Testis (tissue), 3 donors: Measurements from ENCODE around the gene ACYP2. TPM values are rescaled to one million over a fixed set of nuclear protein-coding genes. Genes with fewer than 3 reads are reported as not detected.
"Not testable (repeated sequence)": the region's sequence is repeated elsewhere in the genome, so short reads cannot be mapped to it uniquely, and the experiment has no call there.

Experiments used
- DNase-seq: peaks from one replicate; pipeline ENCODE4 v3.0.0-alpha.2; 2019
- H3K27ac ChIP-seq, 2 donors: fragments of 200-600 bp; sonication (generic); one replicate each; pipeline ENCODE4 v1.5.1; 2019
- H3K27me3 ChIP-seq: fragments of 200-600 bp; sonication (generic); one replicate; pipeline ENCODE4 v1.5.1; 2019
- H3K36me3 ChIP-seq: fragments of 200-600 bp; sonication (generic); one replicate; pipeline ENCODE4 v1.5.1; 2017; ENCODE audit warnings: low read depth; ENCODE audit errors: missing control alignments
- H3K4me1 ChIP-seq: fragments of 200-600 bp; sonication (generic); one replicate; pipeline ENCODE4 v1.5.1; 2019
- H3K4me3 ChIP-seq, 2 donors: fragments of 200-600 bp; sonication (generic); one replicate each; pipeline ENCODE4 v1.5.1; 2017 to 2019
- H3K9me3 ChIP-seq: fragments of 200-600 bp; sonication (generic); one replicate; pipeline ENCODE4 v1.5.1; 2017
- CTCF ChIP-seq, 3 experiments: fragments of 450-650 bp in 2 of 3; fragments of 200-600 bp in 1 of 3; sonication (generic) in 1 of 3; IDR thresholded peaks; one replicate each; pipeline ENCODE4 v1.5.1; 2016 to 2019; ENCODE audit warnings: antibody characterized with exemption in 3 of 3, mild to moderate bottlenecking in 2 of 3, moderate library complexity in 1 of 3
- POLR2A ChIP-seq: fragments of 450-650 bp; IDR thresholded peaks from one replicate; pipeline ENCODE4 v1.6.1; 2017; ENCODE audit warnings: antibody characterized with exemption, mild to moderate bottlenecking, moderate library complexity
- WGBS, 2 donors: methylation state at CpG; one replicate each; pipeline ENCODE4 v1.1.5; 2018; 5-methylcytosine and 5-hydroxymethylcytosine counted together
- intact Hi-C: fragments of 100-400 bp; cut with DNase I; formaldehyde crosslinking; loops from one replicate; pipeline ENCODE4 v1.15.1; 2023; ENCODE audit warnings: low total_unique reads
- polyA plus RNA-seq: library from polyadenylated mRNA; stranded (reverse); fragments of 350-450 nt; fragmentation: Illumina TruSeq; extraction: RNeasy Lipid Tissue Mini Kit (QIAGEN cat#74804); gene quantifications from one replicate; pipeline ENCODE4 v1.2.3, GENCODE V29; 2014; ENCODE audit warnings: low read depth, low replicate concordance; ENCODE audit not compliant: insufficient read depth
- total RNA-seq, 2 donors: library from RNA; depleted of rRNA; stranded (reverse); fragments of >200 nt; gene quantifications; one replicate each; pipeline ENCODE4 v1.2.3, GENCODE V29; 2016

Gene ACYP2
- total and polyA plus RNA-seq, 3 donors from 2014 or later: 23.2 to 36.2 (median 34.5) TPM

DNA sequence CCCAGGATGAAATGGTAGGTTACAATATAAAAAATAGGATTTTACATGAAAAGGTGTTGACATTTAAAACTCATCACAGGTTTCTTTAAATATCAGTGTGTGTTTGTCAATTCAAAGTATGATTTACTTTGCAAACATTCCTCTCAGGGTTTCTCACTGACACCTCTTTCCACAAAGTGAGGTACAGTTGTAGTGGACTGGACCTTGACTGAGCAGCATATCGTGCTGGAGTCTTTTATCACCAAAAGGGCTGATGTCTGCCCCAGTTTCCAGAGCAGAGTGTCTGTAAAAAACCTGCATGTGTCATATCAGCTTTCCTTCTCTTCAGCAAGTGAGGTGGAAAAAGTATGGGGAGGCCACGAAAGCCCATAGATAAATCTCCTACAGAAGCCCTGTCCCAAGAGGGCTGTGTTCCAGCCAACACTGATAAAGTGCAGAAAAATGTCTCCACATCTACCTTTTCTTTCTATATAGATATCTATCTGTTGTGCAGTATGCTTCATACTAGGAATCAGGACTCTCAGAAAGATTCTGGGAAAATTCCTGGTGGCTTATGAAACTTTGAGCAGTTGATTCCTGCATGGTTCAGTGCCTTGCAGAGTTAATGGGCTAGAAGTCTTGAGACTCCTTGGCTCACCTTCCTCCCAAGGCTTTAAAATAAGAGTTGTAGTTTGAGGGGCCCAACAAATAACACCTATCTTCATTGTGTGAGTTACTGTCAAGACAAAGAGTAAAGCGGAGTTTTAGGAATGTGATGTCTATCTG is 6.9 kb downstream of the ACYP2 start:
- DNase-seq: no peak
- 73 to 78% methylated on average over 3 of the region's 3 CpGs for WGBS, 2 donors
- Histone ChIP-seq H3K9me3 (no peaks in the 10 kb centered on the region), H3K27ac (no peak overlapping the region), H3K4me1 (no peaks in the 10 kb centered on the region), H3K27me3 (no peaks in the 10 kb centered on the region), H3K36me3 (no peaks in the 10 kb centered on the region), H3K4me3 (no peak overlapping the region)
- TF ChIP-seq CTCF (IDR thresholded peaks at IDR 0.05) (no peak), POLR2A (no peak)
- intact Hi-C loops: no loop called here

DNA sequence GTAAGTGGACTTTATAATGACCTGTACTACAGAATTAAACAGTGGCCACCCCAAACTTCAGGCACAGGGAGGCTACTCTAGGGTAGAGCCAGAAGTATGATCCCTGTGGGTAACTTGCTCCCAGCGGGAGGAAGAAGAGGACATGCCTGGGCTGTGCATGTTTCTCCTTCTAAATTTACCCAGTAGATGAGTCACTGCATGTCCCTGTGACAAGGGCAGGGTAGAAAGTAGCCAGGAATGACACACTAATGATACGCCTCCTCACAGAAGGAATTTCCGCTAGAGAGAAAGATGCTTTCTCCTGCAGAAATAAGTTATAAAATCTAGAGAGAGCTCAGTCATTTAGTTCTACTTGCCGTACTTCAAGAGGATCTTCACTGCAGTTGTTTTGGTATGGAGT is 7.5 kb downstream of the ACYP2 start:
- TF ChIP-seq POLR2A (no peak), CTCF (IDR thresholded peaks at IDR 0.05) (no peak)
- Histone ChIP-seq H3K27me3 (no peaks in the 10 kb centered on the region), H3K4me1 (no peaks in the 10 kb centered on the region), H3K4me3 (no peak overlapping the region), H3K36me3 (no peaks in the 10 kb centered on the region), H3K9me3 (no peaks in the 10 kb centered on the region), H3K27ac (no peak overlapping the region)
- intact Hi-C loops: no loop called here
- no peak for DNase-seq
- 87 to 89% methylated on average over 4 of the region's 4 CpGs for WGBS, 2 donors

- H3K4me1 ChIP-seq, H3K36me3 ChIP-seq, H3K27me3 ChIP-seq, H3K4me3 ChIP-seq, H3K9me3 ChIP-seq, H3K27ac ChIP-seq, intact Hi-C loops, DNase-seq: not testable (repeated sequence)
- 96 to 100% methylated on average over 2 of the region's 2 CpGs for WGBS, 2 donors
Observed at GRCh38 chr2:54127174-54127573, 11.8 kb downstream of the ACYP2 start.

DNA sequence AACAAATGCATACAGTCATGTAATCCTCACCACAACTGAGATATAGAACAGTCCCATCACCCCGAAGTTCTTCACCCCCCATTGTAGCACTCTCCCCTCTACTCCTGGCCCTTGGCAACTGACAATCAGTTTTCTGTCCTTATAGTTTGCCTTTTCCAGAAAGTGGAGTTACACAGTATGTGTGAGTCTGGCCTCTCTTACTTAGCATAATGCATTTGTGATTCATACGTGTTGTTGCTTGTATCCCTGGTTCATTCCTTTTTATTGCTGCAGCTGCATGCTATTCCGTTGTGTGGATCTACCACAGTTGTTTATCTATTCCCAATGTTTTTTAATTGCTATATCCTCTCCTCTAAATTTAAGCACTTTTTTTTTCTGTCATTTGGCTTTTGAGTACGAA is 17.6 kb downstream of the ACYP2 start:
- no peaks in the 10 kb centered on the region for H3K36me3 ChIP-seq
- H3K9me3 ChIP-seq: no peaks in the 10 kb centered on the region
- WGBS, 2 donors: 93 to 98% methylated on average over 4 of the region's 4 CpGs
- no peaks in the 10 kb centered on the region for H3K4me1 ChIP-seq
- no peak for DNase-seq
- TF ChIP-seq POLR2A (no peak), CTCF (IDR thresholded peaks at IDR 0.05) (no peak)
- intact Hi-C loops: no loop called here
- H3K4me3 ChIP-seq: no peak overlapping the region
- no peaks in the 10 kb centered on the region for H3K27me3 ChIP-seq
- H3K27ac ChIP-seq: no peak overlapping the region

DNA sequence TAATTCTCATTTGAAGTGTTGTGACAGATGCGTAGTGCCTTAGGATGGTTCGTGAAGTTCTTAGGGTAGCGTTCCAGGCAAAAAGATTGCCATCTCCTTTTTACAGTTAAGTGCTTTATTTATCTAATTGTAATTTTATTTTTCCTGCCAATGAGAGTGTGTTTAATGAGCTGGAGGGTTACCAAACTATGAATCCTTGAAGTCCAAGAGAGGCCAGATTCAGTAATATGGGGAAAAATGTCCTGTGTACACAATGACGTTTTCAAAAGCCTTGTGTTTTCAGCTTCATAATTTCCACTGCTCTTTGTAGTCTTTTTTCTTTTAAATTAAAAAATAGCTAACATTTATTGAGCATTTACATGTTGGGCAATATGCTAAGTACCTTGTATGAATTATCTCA is 23.8 kb downstream of the ACYP2 start:
- H3K27ac ChIP-seq: no peak overlapping the region
- 75 to 79% methylated on average over 4 of the region's 4 CpGs for WGBS, 2 donors

More for the DNA sequence above, 23.8 kb downstream of the ACYP2 start:
- Histone ChIP-seq H3K4me1 (no peaks in the 10 kb centered on the region), H3K36me3 (no peaks in the 10 kb centered on the region), H3K9me3 (no peaks in the 10 kb centered on the region), H3K27me3 (no peaks in the 10 kb centered on the region), H3K4me3 (no peak overlapping the region)
- TF ChIP-seq CTCF (IDR thresholded peaks at IDR 0.05) (no peak), POLR2A (no peak)
- no peak for DNase-seq
- intact Hi-C loops: no loop called here
